Dermis blood vessel endothelial cell (primary cell): ENCODE measurements around the gene RAP1A. TPM values are rescaled to one million over a fixed set of nuclear protein-coding genes. Genes with fewer than 3 reads are reported as not detected.

Experiments used
- total RNA-seq: library from RNA; depleted of rRNA; stranded (reverse); fragments of >200 nt; gene quantifications from 2 replicates; pipeline ENCODE4 v1.2.3, GENCODE V29; 2014

Gene RAP1A
- total RNA-seq, 1 donor from 2014 or later, result 21.1 TPM

Other genes with a start within 250 kb of the RAP1A start
- gene OVGP1, start 192.1 kb upstream of the RAP1A start, total RNA-seq, result 0.84 and 1.0 TPM in 2 replicates
- gene WDR77, start 170.5 kb upstream of the RAP1A start, total RNA-seq, result 52.2 and 65.2 TPM in 2 replicates
- 325 and 449 TPM in 2 replicates for gene ATP5PB, start 170.3 kb upstream of the RAP1A start, total RNA-seq
- under 0.01 and 0.09 TPM in 2 replicates for gene C1orf162, start 145.8 kb upstream of the RAP1A start, total RNA-seq
- not detected in 2 replicates for gene ADORA3, start 116.2 kb upstream of the RAP1A start, total RNA-seq
- not detected in 2 replicates for gene TMIGD3, start 116.2 kb upstream of the RAP1A start, total RNA-seq
- gene INKA2, start 119.6 kb downstream of the RAP1A start, total RNA-seq, result 9.7 and 12.2 TPM in 2 replicates
- gene DDX20, start 136.1 kb downstream of the RAP1A start, total RNA-seq, result 25.6 and 28.1 TPM in 2 replicates